Memory B cell (primary cell): ENCODE measurements around the gene HPCAL1.
A peak's percentile ranks its signal among the peaks of the same experiment; 100 is the strongest.
"Not testable (repeated sequence)": the region's sequence is repeated elsewhere in the genome, so short reads cannot be mapped to it uniquely, and the experiment has no call there.

ENCODE experiments used
- ATAC-seq: fragments of 150-1000 bp; cut with Tn5 transposase; 2 replicates; pipeline ENCODE4 v1.10.0; 2021; ENCODE audit warnings: low read depth, mild to moderate bottlenecking, moderate library complexity
- DNase-seq, 2 donors: peaks; one replicate each; pipeline ENCODE4 v3.0.0; 2022; ENCODE audit warnings: low spot score in 2 of 2
- H3K27ac Mint-ChIP-seq: one replicate; pipeline ENCODE4 v1.8.0; 2022; ENCODE audit warnings: mild to moderate bottlenecking, moderate library complexity, mixed read lengths
- H3K27me3 Mint-ChIP-seq: one replicate; pipeline ENCODE4 v1.8.0; 2022; ENCODE audit warnings: mixed read lengths
- H3K36me3 Mint-ChIP-seq: one replicate; pipeline ENCODE4 v1.8.0; 2022; ENCODE audit warnings: mild to moderate bottlenecking, mixed read lengths
- H3K4me1 Mint-ChIP-seq: one replicate; pipeline ENCODE4 v1.8.0; 2022; ENCODE audit warnings: mixed read lengths
- H3K4me3 Mint-ChIP-seq: one replicate; pipeline ENCODE4 v1.8.0; 2022; ENCODE audit warnings: mild to moderate bottlenecking, moderate library complexity, mixed read lengths
- H3K9me3 Mint-ChIP-seq: one replicate; pipeline ENCODE4 v1.8.0; 2022; ENCODE audit warnings: mixed read lengths

HPCAL1 gene

GRCh38 chr2:10447895-10448575 is 145.3 kb downstream of the HPCAL1 start, which contains the start of gene ODC1:
ODC1 (minus strand) TSS chr2:10448327; CDS start chr2:10445032, 3,295 bp downstream.
- H3K36me3 Mint-ChIP-seq, result peaks cover 15% of the 10 kb centered on the region
- peaks cover 19% of the 10 kb centered on the region for H3K4me1 Mint-ChIP-seq
- peak within 1 kb of the TSS; percentile 90 for H3K27ac Mint-ChIP-seq
- no peaks in the 10 kb centered on the region for H3K27me3 Mint-ChIP-seq
- no peaks in the 10 kb centered on the region for H3K9me3 Mint-ChIP-seq
- ATAC-seq (peak; percentile 76), DNase-seq (peak; percentile 98)
- H3K4me3 Mint-ChIP-seq, result peak within 1 kb of the TSS; percentile 94

GRCh38 chr2:10448576-10449485 is 146.1 kb downstream of the HPCAL1 start:
- DNase-seq (peak; percentile 82 to 93), ATAC-seq (peak; percentile 48)
- no peaks in the 10 kb centered on the region for H3K27me3 Mint-ChIP-seq
- peak overlapping the region; percentile 90 for H3K27ac Mint-ChIP-seq
- H3K36me3 Mint-ChIP-seq, result peaks cover 9% of the 10 kb centered on the region
- peaks cover 21% of the 10 kb centered on the region for H3K4me1 Mint-ChIP-seq
- peak overlapping the region; percentile 70 for H3K4me3 Mint-ChIP-seq
- no peaks in the 10 kb centered on the region for H3K9me3 Mint-ChIP-seq

- Mint-ChIP-seq H3K9me3 (no peaks in the 10 kb centered on the region), H3K4me3 (peak overlapping the region; percentile 15), H3K4me1 (peaks cover 17% of the 10 kb centered on the region), H3K27ac (peak overlapping the region; percentile 90), H3K36me3 (peaks cover 4% of the 10 kb centered on the region), H3K27me3 (no peaks in the 10 kb centered on the region)
- DNase-seq (no peak), ATAC-seq (no peak)
Observed at GRCh38 chr2:10449486-10449831, 146.8 kb downstream of the HPCAL1 start.

- peaks cover 11% of the 10 kb centered on the region for H3K4me1 Mint-ChIP-seq
Observed at GRCh38 chr2:10449838-10450691, 147.4 kb downstream of the HPCAL1 start.

GRCh38 chr2:10451819-10452218 is 149.1 kb downstream of the HPCAL1 start:
- H3K36me3 Mint-ChIP-seq, result no peaks in the 10 kb centered on the region
- H3K4me1 Mint-ChIP-seq, result peaks cover 10% of the 10 kb centered on the region
- no peaks in the 10 kb centered on the region for H3K9me3 Mint-ChIP-seq
- H3K4me3 Mint-ChIP-seq, result no peak overlapping the region
- ATAC-seq (no peak), DNase-seq (no peak)
- H3K27me3 Mint-ChIP-seq, result no peaks in the 10 kb centered on the region
- H3K27ac Mint-ChIP-seq, result no peak overlapping the region

More at GRCh38 chr2:10449838-10450691, 147.4 kb downstream of the HPCAL1 start:
- DNase-seq (no peak), ATAC-seq (no peak)
- H3K4me3 Mint-ChIP-seq, result peak overlapping the region; percentile 15
- H3K36me3 Mint-ChIP-seq, result no peaks in the 10 kb centered on the region
- H3K27me3 Mint-ChIP-seq, result no peaks in the 10 kb centered on the region
- H3K9me3 Mint-ChIP-seq, result no peaks in the 10 kb centered on the region
- no peak overlapping the region for H3K27ac Mint-ChIP-seq

- H3K27ac Mint-ChIP-seq, result no peak overlapping the region
Observed at GRCh38 chr2:10452312-10452711, 149.6 kb downstream of the HPCAL1 start.

GRCh38 chr2:10452956-10453904 is 150.5 kb downstream of the HPCAL1 start:
- no peak overlapping the region for H3K4me3 Mint-ChIP-seq
- no peaks in the 10 kb centered on the region for H3K9me3 Mint-ChIP-seq
- no peaks in the 10 kb centered on the region for H3K36me3 Mint-ChIP-seq
- no peaks in the 10 kb centered on the region for H3K27me3 Mint-ChIP-seq
- H3K4me1 Mint-ChIP-seq, result peaks cover 8% of the 10 kb centered on the region
- H3K27ac Mint-ChIP-seq, result no peak overlapping the region
- no peak for DNase-seq
- no peak for ATAC-seq

More at GRCh38 chr2:10452312-10452711, 149.6 kb downstream of the HPCAL1 start:
- Mint-ChIP-seq H3K36me3 (no peaks in the 10 kb centered on the region), H3K9me3 (no peaks in the 10 kb centered on the region), H3K4me1 (peaks cover 9% of the 10 kb centered on the region), H3K27me3 (no peaks in the 10 kb centered on the region), H3K4me3 (no peak overlapping the region)
- DNase-seq, result no peak
- ATAC-seq, result no peak

GRCh38 chr2:10453905-10454298 is 151.2 kb downstream of the HPCAL1 start:
- ATAC-seq (no peak), DNase-seq (no peak)
- H3K4me1 Mint-ChIP-seq, result peaks cover 8% of the 10 kb centered on the region
- no peak overlapping the region for H3K4me3 Mint-ChIP-seq
- no peaks in the 10 kb centered on the region for H3K9me3 Mint-ChIP-seq
- no peaks in the 10 kb centered on the region for H3K36me3 Mint-ChIP-seq
- peaks cover under 1% of the 10 kb centered on the region for H3K27me3 Mint-ChIP-seq
- H3K27ac Mint-ChIP-seq, result no peak overlapping the region

GRCh38 chr2:10454505-10454904 is 151.8 kb downstream of the HPCAL1 start:
- ATAC-seq, result no peak
- Mint-ChIP-seq H3K4me3 (no peak overlapping the region), H3K27ac (no peak overlapping the region), H3K36me3 (no peaks in the 10 kb centered on the region), H3K9me3 (no peaks in the 10 kb centered on the region), H3K27me3 (peaks cover 3% of the 10 kb centered on the region), H3K4me1 (peaks cover 5% of the 10 kb centered on the region)
- DNase-seq, result no peak

GRCh38 chr2:10457195-10457594 is 154.5 kb downstream of the HPCAL1 start:
- not testable (repeated sequence) for H3K9me3 Mint-ChIP-seq, H3K4me1 Mint-ChIP-seq, H3K27me3 Mint-ChIP-seq

GRCh38 chr2:10457846-10458598 is 155.3 kb downstream of the HPCAL1 start:
- Mint-ChIP-seq H3K9me3 (no peaks in the 10 kb centered on the region), H3K4me3 (no peak overlapping the region), H3K27me3 (peaks cover 6% of the 10 kb centered on the region), H3K4me1 (peaks cover 2% of the 10 kb centered on the region), H3K36me3 (no peaks in the 10 kb centered on the region), H3K27ac (no peak overlapping the region)
- no peak for DNase-seq
- ATAC-seq, result no peak

More at GRCh38 chr2:10457195-10457594, 154.5 kb downstream of the HPCAL1 start:
- H3K27ac Mint-ChIP-seq, ATAC-seq, H3K4me3 Mint-ChIP-seq, H3K36me3 Mint-ChIP-seq, DNase-seq: not testable (repeated sequence)

GRCh38 chr2:10460366-10460796 is 157.7 kb downstream of the HPCAL1 start:
- H3K27ac Mint-ChIP-seq, result no peak overlapping the region
- no peaks in the 10 kb centered on the region for H3K36me3 Mint-ChIP-seq
- H3K9me3 Mint-ChIP-seq, result no peaks in the 10 kb centered on the region
- H3K4me3 Mint-ChIP-seq, result no peak overlapping the region
- no peak for ATAC-seq
- H3K4me1 Mint-ChIP-seq, result no peaks in the 10 kb centered on the region
- DNase-seq, result no peak
- H3K27me3 Mint-ChIP-seq, result peaks cover 6% of the 10 kb centered on the region
